GM12878 (cell line): ENCODE measurements around the gene NAGK. TPM values are rescaled to one million over a fixed set of nuclear protein-coding genes. Genes with fewer than 3 reads are reported as not detected.

Experiments
- ATF3 ChIP-seq: IDR thresholded peaks from 2 replicates; pipeline ENCODE4 v1.6.1; 2011; ENCODE audit warnings: low read depth, mild to moderate bottlenecking, low read length, moderate library complexity, borderline replicate concordance; ENCODE audit errors: extremely low read depth
- CBX5 ChIP-seq: sonication (generic); IDR thresholded peaks from 2 replicates; pipeline ENCODE4 v1.6.1; 2016; ENCODE audit warnings: low read depth, moderate library complexity, mild to moderate bottlenecking, inconsistent platforms
- CEBPZ ChIP-seq: fragments of 150-350 bp; IDR thresholded peaks from 2 replicates; pipeline ENCODE4 v1.6.1; 2016; ENCODE audit warnings: low read depth, low read length
- CTCF ChIP-seq, 3 experiments: IDR thresholded peaks in 2 of 3; conservative IDR thresholded peaks in 1 of 3; 2 replicates each; pipeline ENCODE4 v1.5.1; 2011; ENCODE audit warnings: low read depth in 3 of 3, low read length in 3 of 3, mild to moderate bottlenecking in 3 of 3, control low read depth in 2 of 3, moderate library complexity in 2 of 3, inconsistent platforms in 1 of 3, mixed read lengths in 1 of 3; ENCODE audit not compliant: control insufficient read depth in 2 of 3, insufficient read depth in 1 of 3; ENCODE audit errors: extremely low read depth in 1 of 3
- E2F4 ChIP-seq: IDR thresholded peaks from 2 replicates; pipeline ENCODE4 v1.6.1; 2012; ENCODE audit warnings: low read depth, low read length, improper control_type of control experiment
- FOXK2 ChIP-seq: fragments of 450-650 bp; IDR thresholded peaks from 2 replicates; pipeline ENCODE4 v1.6.1; 2017; ENCODE audit warnings: mild to moderate bottlenecking, moderate library complexity
- JUNB ChIP-seq: IDR thresholded peaks from 2 replicates; pipeline ENCODE4 v1.6.1; 2016; ENCODE audit warnings: antibody characterized with exemption, mild to moderate bottlenecking
- MLLT1 ChIP-seq: fragments of 450-650 bp; IDR thresholded peaks from 2 replicates; pipeline ENCODE4 v1.6.1; 2016; ENCODE audit warnings: mild to moderate bottlenecking
- NBN ChIP-seq: fragments of 450-650 bp; IDR thresholded peaks from 2 replicates; pipeline ENCODE4 v1.6.1; 2016
- PAX5 ChIP-seq: IDR thresholded peaks from 2 replicates; pipeline ENCODE4 v1.6.1; 2011; ENCODE audit warnings: low read depth, low read length, borderline replicate concordance
- TARDBP ChIP-seq: IDR thresholded peaks from 2 replicates; pipeline ENCODE4 v1.6.1; 2016; ENCODE audit warnings: borderline replicate concordance
- TCF12 ChIP-seq: IDR thresholded peaks from 2 replicates; pipeline ENCODE4 v1.6.1; 2011; ENCODE audit warnings: low read depth, mild to moderate bottlenecking, low read length
- USF1 ChIP-seq: IDR thresholded peaks from 2 replicates; pipeline ENCODE4 v1.6.1; 2011; ENCODE audit warnings: borderline replicate concordance, low read depth, mild to moderate bottlenecking, moderate library complexity, mixed read lengths, low read length; ENCODE audit not compliant: insufficient read depth; ENCODE audit errors: extremely low read length
- ZNF687 ChIP-seq: fragments of 450-650 bp; IDR thresholded peaks from 2 replicates; pipeline ENCODE4 v1.6.1; 2017; ENCODE audit warnings: mild to moderate bottlenecking, moderate library complexity
- polyA plus RNA-seq, 11 experiments: library from polyadenylated mRNA; depleted of rRNA in 4 of 11; unstranded in 6 of 11; stranded (reverse) in 5 of 11; fragments of >200 nt; fragmentation: Nextera tagmentation in 4 of 11; fragmentation: Illumina TruSeq in 1 of 11; extraction: Ambion mirVana in 4 of 11; extraction: Trizol in 1 of 11; gene quantifications; 1 replicate in 1 of 11; 2 replicates in 10 of 11; pipeline versions ENCODE4 v1.2.1 to v1.2.3, GENCODE V29; 2011 to 2016; ENCODE audit warnings: inconsistent platforms in 2 of 11, missing spikeins in 2 of 11, low read depth in 1 of 11
- total RNA-seq, 4 experiments: library from RNA; depleted of rRNA in 3 of 4; stranded (reverse); fragments of >200 nt in 3 of 4; fragmentation: Illumina TruSeq in 1 of 4; extraction: Trizol in 1 of 4; gene quantifications; 2 replicates each; pipeline versions ENCODE4 v1.2.1 to v1.2.3, GENCODE V29; 2013 to 2021

Gene NAGK
- total and polyA plus RNA-seq, 10 of the 15 experiments (the other 5 are each of a cell fraction or from before 2014, with no cell fraction given), result 67.7 to 137 (median 115) TPM

- no peak; the same call in 1 of the 2 replicates for TF ChIP-seq TARDBP
- no peak for TF ChIP-seq CEBPZ
- peak; percentile 80; the same call in 1 of the 2 replicates for TF ChIP-seq MLLT1
- no peak for TF ChIP-seq E2F4
- TF ChIP-seq JUNB, result peak; percentile 50; the same call in 1 of the 2 replicates
- no peak for TF ChIP-seq ZNF687
- no peak for TF ChIP-seq ATF3
- TF ChIP-seq CTCF (IDR thresholded peaks at IDR 0.05 in 2 of 3, conservative IDR thresholded peaks at IDR 0.05 in 1 of 3; ENCODE audit: control insufficient read depth in 2 of 3, extremely low read depth in 1 of 3, insufficient read depth in 1 of 3, low read depth in 3 of 3, low read length in 3 of 3), result peak; percentile 50 to 52 (median 52)
- no peak for TF ChIP-seq FOXK2
- TF ChIP-seq TCF12, result 0 out of 2 replicates have a peak, but pooled peaks have one; percentile 10
- TF ChIP-seq CBX5, result no peak
- TF ChIP-seq NBN, result peak; percentile 96
- peak; percentile 15; the same call in 1 of the 2 replicates for TF ChIP-seq PAX5
- TF ChIP-seq USF1, result no peak
Measured at GRCh38 chr2:71071681-71072398, 3.4 kb downstream of the NAGK start (continued).
